ENCODE results near the gene PLLP.

PLLP gene

DNA sequence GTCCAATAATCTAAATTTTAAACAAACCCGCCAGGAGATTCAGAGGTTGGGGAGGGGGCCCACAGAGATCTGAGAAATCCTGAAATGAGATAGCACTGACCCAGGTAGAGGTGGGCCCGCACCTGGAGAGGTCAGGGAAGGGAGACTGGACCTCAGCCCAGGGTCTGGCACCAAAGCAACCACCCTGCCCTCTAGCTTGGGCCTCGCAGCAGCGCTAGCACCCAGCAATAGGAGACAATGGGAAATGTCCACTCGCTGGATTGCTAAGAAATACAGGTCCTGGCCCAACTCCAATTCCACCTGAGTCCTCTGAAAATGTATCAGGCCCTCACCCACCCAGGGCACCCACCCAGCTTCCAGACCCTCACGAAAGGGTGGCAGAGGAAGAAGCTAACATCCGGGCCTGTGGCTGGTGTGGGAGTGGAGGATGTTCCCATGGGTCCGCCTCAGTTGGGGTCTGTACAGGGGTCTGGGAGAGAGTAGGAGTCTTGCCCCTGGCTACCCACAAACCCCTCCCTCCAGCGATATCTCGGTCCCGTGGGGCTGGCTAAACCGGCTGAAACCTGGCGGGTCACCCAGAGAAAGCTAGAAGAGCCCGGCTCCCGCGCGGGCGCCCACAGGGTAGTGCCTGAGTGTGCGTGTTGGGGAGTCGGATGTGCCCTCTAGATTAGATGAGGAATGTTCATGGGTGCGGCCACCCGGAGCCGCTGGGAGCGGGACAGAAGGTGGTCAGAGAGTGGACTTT, 1.1 kb downstream of the PLLP start:
- Histone ChIP-seq H3K4me2 (ENCODE audit: low read length) (peak overlapping the region; percentile 73), H3K4me3 (ENCODE audit: low read depth, low read length) (no peak overlapping the region), H2AFZ (no peak overlapping the region), H3K4me1 (no peaks in the 10 kb centered on the region), H3K36me3 (ENCODE audit: control insufficient read depth, insufficient read depth, low read length) (no peaks in the 10 kb centered on the region), H3K79me2 (no peaks in the 10 kb centered on the region), H3K9ac (no peak overlapping the region), H3K27me3 (ENCODE audit: control insufficient read depth, insufficient read depth, low read length) (no peaks in the 10 kb centered on the region), H3K9me3 (ENCODE audit: control insufficient read depth, low read length) (no peaks in the 10 kb centered on the region), H3K27ac (no peak overlapping the region)
- no peak for TF ChIP-seq CTCF (IDR thresholded peaks at IDR 0.05)

DNA sequence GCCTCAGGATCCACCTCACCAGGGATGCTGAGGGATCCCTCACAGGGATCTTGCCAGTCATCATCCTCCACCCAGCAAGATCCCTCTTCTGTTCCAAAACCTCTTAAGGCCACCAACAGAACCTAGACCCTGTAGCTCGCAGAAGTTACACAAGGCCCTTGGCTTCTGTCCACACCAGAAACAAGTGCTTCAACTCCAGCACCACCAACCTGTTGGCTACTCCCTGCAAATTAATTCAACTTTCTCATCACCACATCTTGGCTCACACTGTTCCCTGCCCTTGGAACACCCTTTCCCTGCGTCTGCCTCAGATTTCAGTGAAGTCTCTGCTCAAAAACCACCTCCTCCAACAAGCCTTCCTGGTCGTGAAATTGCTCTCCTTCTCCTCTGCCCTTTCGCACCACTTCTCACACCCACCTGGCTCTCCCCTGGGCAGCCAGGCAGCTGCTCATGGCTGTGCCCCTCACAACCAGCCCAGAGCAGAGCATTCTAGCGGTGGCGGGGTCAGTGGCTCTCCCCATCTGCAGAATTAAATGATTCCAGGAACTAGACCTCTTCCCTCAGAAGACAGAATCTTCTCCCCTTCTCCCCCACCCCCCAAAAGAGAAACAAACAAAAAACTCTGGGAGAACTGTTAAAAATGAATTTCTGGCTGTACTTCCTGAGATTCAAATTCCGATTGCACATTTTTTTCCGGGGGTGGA, 1.8 kb downstream of the PLLP start:
- Histone ChIP-seq H3K9ac (no peak overlapping the region), H3K9me3 (ENCODE audit: control insufficient read depth, low read length) (no peaks in the 10 kb centered on the region), H3K27ac (no peak overlapping the region), H3K79me2 (no peaks in the 10 kb centered on the region), H3K4me1 (no peaks in the 10 kb centered on the region), H3K36me3 (ENCODE audit: control insufficient read depth, insufficient read depth, low read length) (no peaks in the 10 kb centered on the region), H3K4me3 (ENCODE audit: low read depth, low read length) (no peak overlapping the region), H3K4me2 (ENCODE audit: low read length) (no peak overlapping the region), H3K27me3 (ENCODE audit: control insufficient read depth, insufficient read depth, low read length) (no peaks in the 10 kb centered on the region), H2AFZ (no peak overlapping the region)
- no peak for TF ChIP-seq CTCF (IDR thresholded peaks at IDR 0.05)

DNA sequence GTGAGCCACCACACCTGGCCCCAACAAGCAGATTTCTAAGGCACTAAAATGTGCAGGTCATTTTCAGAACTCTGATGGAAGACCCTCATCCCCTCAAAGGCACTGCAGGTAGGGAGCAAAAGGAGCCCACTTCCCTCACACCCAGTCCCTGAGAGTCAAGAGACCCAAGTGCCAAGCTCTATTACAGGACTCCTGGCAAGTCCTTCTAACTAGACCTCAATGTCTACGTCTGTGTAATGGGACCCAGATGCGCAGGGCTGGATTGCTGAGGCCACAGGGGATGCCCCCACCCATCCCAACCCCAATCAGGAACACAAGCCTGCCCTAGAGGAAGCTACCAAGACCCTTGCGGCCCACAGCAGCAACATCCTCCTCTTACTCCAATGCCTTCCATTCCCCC, 2.7 kb downstream of the PLLP start:
- H2AFZ ChIP-seq: no peak overlapping the region
- no peaks in the 10 kb centered on the region for H3K79me2 ChIP-seq
- H3K4me2 ChIP-seq (ENCODE audit: low read length): no peak overlapping the region
- no peaks in the 10 kb centered on the region for H3K9me3 ChIP-seq (ENCODE audit: control insufficient read depth, low read length)
- H3K4me1 ChIP-seq: no peaks in the 10 kb centered on the region
- H3K27ac ChIP-seq: no peak overlapping the region
- no peak for TF ChIP-seq CTCF (IDR thresholded peaks at IDR 0.05)
- H3K9ac ChIP-seq: no peak overlapping the region
- no peaks in the 10 kb centered on the region for H3K27me3 ChIP-seq (ENCODE audit: control insufficient read depth, insufficient read depth, low read length)
- no peak overlapping the region for H3K4me3 ChIP-seq (ENCODE audit: low read depth, low read length)
- no peaks in the 10 kb centered on the region for H3K36me3 ChIP-seq (ENCODE audit: control insufficient read depth, insufficient read depth, low read length)

DNA sequence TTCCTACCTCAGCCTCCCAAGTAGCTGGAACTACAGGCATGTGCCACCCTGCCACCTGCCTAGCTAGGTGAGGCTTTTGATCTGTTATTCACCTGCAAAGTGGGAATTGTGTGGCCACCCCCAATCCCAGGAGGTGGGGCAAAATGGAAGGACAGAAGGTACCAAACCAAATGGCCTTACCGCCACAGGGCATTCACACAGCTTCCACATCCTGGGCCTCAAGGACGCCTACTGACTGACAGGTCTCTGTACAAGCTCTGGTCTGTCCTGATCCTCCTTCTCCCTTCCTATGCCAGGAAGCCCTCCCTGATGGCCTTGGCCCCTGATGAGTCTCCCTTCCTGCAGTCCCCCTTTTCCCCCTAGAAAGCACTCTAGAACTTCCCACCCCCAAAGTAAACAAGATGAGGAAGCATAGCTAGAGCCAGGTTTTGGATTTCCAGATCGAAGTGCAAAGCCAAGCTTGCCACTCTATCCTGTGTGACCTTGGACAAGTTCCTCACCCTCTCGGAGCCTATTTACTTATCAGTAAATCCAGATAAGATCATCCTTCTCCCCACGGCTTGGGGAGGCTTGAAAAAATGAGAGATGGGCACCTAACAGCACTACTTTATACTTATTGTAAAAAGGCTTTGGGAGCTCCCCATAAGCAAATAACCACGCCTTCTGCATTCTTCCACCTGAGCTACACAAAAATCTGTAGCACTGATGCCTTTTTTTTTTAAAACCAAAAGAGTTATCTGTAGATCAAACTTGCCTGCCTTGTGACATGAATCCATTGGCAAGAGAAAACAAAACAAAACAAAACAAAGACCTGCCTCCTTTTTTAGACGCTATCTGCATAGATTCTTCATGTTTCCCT, 4.5 kb downstream of the PLLP start:
- Histone ChIP-seq H3K27ac (no peak overlapping the region), H3K9ac (no peak overlapping the region), H3K4me3 (ENCODE audit: low read depth, low read length) (no peak overlapping the region), H3K9me3 (ENCODE audit: control insufficient read depth, low read length) (no peaks in the 10 kb centered on the region), H3K27me3 (ENCODE audit: control insufficient read depth, insufficient read depth, low read length) (no peaks in the 10 kb centered on the region), H2AFZ (no peak overlapping the region), H3K36me3 (ENCODE audit: control insufficient read depth, insufficient read depth, low read length) (no peaks in the 10 kb centered on the region), H3K79me2 (no peaks in the 10 kb centered on the region), H3K4me2 (ENCODE audit: low read length) (no peak overlapping the region), H3K4me1 (no peaks in the 10 kb centered on the region)
- no peak for TF ChIP-seq CTCF (IDR thresholded peaks at IDR 0.05)
